Measurements from ENCODE around the gene ZFAND3.

Gene ZFAND3

GRCh38 chr6:37980222-37980595, 160.7 kb downstream of the ZFAND3 start:
- H3K9me3 ChIP-seq = no peaks in the 10 kb centered on the region
- H3K27me3 ChIP-seq = no peaks in the 10 kb centered on the region
- H3K36me3 ChIP-seq = no peaks in the 10 kb centered on the region
- H3K4me1 ChIP-seq = no peaks in the 10 kb centered on the region
- no peak overlapping the region for H3K4me3 ChIP-seq (ENCODE audit: low read depth, low read length)
- no peak for DNase-seq
- no peak for TF ChIP-seq CTCF (IDR thresholded peaks at IDR 0.05; ENCODE audit: low read depth, low read length)

- TF ChIP-seq CTCF (IDR thresholded peaks at IDR 0.05; ENCODE audit: low read depth, low read length) = no peak
- no peak for DNase-seq
- H3K4me1 ChIP-seq = no peaks in the 10 kb centered on the region
- no peaks in the 10 kb centered on the region for H3K27me3 ChIP-seq
- H3K4me3 ChIP-seq (ENCODE audit: low read depth, low read length) = no peak overlapping the region
- no peaks in the 10 kb centered on the region for H3K9me3 ChIP-seq
- no peaks in the 10 kb centered on the region for H3K36me3 ChIP-seq
Measured at GRCh38 chr6:37981626-37982025, 162.1 kb downstream of the ZFAND3 start.

- Histone ChIP-seq H3K4me3 (ENCODE audit: low read depth, low read length) (no peak overlapping the region), H3K27me3 (no peaks in the 10 kb centered on the region), H3K9me3 (no peaks in the 10 kb centered on the region), H3K36me3 (no peaks in the 10 kb centered on the region), H3K4me1 (no peaks in the 10 kb centered on the region)
- no peak for TF ChIP-seq CTCF (IDR thresholded peaks at IDR 0.05; ENCODE audit: low read depth, low read length)
- no peak for DNase-seq
Measured at GRCh38 chr6:37982317-37982716, 162.8 kb downstream of the ZFAND3 start.

GRCh38 chr6:37983720-37984501, 164.4 kb downstream of the ZFAND3 start:
- Histone ChIP-seq H3K9me3 (no peaks in the 10 kb centered on the region), H3K27me3 (no peaks in the 10 kb centered on the region), H3K36me3 (no peaks in the 10 kb centered on the region), H3K4me1 (no peaks in the 10 kb centered on the region), H3K4me3 (ENCODE audit: low read depth, low read length) (no peak overlapping the region)
- no peak for TF ChIP-seq CTCF (IDR thresholded peaks at IDR 0.05; ENCODE audit: low read depth, low read length)
- no peak for DNase-seq

GRCh38 chr6:37984578-37984977, 165.1 kb downstream of the ZFAND3 start:
- Histone ChIP-seq H3K36me3 (no peaks in the 10 kb centered on the region), H3K27me3 (no peaks in the 10 kb centered on the region), H3K4me3 (ENCODE audit: low read depth, low read length) (no peak overlapping the region), H3K9me3 (no peaks in the 10 kb centered on the region), H3K4me1 (no peaks in the 10 kb centered on the region)
- no peak for DNase-seq
- TF ChIP-seq CTCF (IDR thresholded peaks at IDR 0.05; ENCODE audit: low read depth, low read length) = no peak

- no peaks in the 10 kb centered on the region for H3K4me1 ChIP-seq
- no peak for TF ChIP-seq CTCF (IDR thresholded peaks at IDR 0.05; ENCODE audit: low read depth, low read length)
- no peak for DNase-seq
- no peak overlapping the region for H3K4me3 ChIP-seq (ENCODE audit: low read depth, low read length)
- no peaks in the 10 kb centered on the region for H3K9me3 ChIP-seq
- no peaks in the 10 kb centered on the region for H3K27me3 ChIP-seq
- H3K36me3 ChIP-seq = no peaks in the 10 kb centered on the region
Measured at GRCh38 chr6:37985355-37985754, 165.8 kb downstream of the ZFAND3 start.
